ENCODE data around the gene THSD7A.
A peak's percentile ranks its signal among the peaks of the same experiment; 100 is the strongest.

The THSD7A gene

DNA sequence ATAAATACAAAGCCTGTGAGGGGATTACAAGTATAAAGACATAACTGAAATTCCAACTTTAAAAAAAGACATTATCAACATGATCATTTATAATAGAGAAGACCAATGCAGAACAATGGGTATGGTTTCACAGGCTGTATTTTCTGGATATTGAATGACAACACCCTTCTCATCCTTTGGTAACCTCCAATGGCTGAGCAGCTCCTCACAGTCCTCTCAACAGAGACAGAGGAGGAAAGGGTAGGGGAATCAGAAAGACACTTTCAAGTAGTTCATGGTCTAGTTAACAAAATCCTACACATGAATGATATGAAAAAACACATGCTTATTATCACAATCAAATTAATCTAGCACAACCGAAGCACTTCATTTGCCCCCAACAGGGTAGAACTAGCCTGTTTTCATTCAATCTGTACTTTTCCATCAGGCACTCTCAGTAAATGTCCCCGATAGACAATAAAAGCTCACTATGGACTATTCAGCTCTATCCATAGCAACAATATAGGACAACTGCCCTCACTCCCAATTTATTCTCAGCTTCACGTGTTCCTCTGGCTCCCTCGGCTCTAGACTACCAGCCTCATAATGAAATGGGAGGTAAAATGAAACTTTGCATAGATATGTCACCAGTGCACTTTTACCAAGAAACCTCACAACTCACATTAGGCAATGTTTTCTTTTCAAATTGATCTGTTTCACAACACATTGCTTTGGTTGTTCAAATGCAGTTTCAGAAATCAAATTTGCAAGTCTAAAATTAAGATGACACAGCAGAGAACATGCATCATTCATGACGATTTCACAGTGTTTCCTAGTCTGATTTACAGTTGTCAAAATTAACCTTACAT is 211.4 kb downstream of the THSD7A start:
- no peak for DNase-seq

DNA sequence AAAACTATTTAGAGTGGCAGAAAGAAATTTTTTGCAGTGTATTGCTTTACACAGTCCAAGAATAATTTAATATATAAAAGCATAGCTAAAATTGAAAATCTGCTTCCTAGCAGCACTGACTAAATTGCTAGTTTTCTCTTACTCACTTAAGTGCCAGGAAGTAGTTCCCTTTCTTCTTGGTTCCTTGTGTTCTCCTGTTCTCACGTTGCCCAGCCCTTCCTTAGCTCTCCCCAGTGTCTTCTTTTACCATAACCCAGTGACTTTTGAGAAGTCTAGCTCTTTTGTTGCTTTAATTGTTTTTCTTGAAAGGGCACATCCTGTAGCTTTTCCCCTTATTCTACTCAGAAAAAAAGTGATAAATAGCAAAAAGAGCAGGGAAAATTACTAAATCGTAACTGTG is 215.5 kb downstream of the THSD7A start:
- DNase-seq: no peak

DNA sequence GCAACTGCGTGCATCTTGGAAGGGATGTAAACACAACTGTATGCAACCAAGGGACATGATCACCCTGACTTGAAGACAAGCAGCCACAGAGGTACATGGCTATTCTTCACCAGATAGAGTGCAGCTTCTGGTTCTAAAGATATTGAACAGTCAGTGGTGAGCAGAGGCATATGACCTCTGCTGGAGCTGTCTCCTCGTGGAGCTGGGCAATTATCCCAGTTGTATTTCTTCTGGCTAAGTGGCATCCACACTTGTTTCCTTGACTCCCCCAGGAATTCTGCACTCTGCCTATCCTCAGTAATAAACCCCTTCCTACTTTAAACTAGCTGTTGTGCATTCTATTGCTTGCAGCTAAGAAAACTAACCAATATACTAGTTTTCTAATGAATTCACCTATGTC is 216.8 kb downstream of the THSD7A start:
- DNase-seq: no peak

DNA sequence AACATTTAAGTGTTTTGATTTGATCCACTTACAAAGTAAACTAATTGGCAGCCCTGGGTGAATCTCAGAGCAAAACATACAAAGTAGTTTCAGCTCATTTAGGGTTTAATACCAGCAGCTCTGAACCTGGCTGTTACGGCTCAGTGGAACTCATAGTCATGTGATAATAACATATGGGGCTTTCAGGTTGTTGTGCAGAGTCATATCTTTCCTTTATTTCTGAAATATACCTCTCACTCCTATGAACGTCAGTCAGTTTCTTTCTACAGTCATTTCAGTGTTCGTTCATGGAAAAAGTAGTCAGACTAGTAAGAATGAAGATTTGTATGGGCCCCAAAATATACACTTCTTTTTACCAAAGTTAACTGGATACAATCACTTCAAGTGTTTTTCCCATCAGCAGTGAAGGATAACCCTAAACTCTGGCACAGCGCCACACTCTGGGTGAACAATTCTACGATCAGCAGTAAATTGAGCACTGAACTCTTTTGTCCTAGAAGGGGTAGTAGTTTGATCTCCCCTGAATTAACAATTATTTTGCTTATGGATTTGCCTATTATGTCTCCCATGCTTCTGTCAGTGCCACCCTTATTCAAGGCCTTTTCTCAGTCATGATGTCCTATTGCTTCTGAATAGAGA is 218.6 kb downstream of the THSD7A start:
- DNase-seq: peak; percentile 2

DNA sequence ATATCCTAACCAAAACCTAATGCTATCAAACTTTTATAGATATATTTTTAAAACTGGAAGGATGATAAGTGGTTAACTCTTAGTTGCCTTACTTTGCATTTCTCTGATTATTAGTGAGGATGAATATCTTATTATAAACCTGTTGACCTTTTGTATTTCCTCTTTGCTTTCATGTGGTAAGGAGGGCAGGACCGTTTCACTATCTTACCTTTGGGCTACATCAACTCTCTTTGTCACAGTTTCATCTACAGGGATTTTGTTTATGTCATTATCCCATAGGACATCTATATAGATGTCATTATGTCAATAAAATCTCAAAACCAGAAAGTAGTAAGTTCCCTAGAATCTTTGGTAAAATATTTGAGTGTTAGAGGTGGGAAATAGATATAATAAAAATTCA is 219.3 kb downstream of the THSD7A start:
- no peak for DNase-seq

DNA sequence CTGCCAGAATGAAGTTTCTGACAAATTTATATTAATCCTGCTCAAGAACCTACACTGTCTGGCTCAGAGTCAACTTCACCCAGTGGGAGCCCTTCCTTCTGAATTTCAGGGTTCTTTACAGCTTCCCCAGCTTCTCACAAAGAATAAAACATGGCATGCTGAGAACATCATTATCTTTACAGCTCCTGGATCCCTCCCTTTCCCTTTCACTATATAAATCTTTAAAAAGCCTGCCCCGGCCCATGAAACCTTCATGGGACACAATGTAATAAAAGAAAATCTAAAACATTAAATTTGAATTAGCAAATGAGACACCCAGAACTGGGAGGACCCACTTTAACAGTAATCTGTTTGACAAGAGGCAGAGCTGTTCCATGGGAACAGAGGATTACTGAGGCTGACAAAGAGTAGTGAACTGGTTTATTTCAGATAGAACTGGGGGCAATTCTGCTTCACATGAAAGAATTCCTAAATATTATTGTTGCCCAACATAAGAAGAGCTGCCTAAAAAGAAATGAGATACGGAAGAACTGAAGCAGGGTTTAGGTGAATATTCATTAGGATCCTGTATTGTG is 222.8 kb downstream of the THSD7A start:
- no peak for DNase-seq

DNA sequence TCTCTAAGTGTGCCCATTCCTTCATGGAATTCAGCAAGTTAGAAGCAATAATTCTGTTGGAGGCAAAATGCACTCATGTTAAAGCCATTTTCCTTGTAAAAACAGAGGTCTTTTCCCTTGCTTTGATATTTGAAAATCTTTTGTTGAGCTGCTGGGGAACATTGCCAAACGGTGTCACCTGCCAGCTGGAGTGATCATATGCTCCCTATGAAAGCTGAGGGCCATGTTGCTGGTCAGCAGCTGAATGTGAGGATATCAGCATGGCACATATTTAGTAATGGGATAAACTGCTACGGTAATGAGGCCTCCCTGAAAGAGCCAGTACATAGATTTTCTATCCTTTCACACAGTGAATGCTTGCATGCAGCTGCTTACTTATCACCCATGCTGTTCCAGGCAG is 224.3 kb downstream of the THSD7A start:
- peak; percentile 82 for DNase-seq

DNA sequence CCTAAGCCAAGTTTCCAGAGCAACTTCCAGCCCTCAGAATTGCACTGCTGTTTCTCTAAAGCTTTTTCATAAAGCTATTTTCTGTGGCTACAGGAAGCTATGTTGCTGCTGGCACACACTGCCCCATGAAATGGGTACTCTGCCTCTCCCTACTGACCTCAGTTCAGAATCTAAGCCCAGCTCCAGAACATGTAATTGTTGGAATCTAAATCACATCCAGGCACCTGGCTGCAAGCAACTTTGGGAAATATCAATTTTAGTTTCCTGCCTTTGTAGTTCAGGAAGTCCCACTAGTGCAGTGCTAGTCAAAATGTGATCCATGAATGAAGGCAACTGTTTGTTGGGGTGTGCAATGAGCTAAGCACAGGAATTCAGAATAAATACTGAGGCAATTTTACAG is 226.2 kb downstream of the THSD7A start:
- no peak for DNase-seq

DNA sequence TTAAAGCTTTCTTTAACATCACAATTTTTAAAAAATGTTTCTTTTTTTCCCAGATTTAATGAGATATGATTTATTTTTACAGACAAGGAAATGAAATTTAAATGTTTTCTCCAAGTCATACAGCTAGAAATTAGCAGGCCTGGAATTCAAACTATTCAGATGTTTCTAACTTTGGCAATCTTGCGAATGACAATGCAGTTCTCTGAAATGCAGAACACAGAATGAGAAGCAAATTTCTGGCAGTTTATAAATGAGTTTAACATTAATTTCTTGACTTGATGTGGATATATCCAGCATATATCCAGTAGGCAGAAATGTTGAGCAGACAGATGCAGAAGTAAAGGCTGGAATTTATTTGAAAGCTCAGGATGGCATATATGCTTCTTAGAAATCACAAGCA is 227.5 kb downstream of the THSD7A start:
- no peak for DNase-seq

DNA sequence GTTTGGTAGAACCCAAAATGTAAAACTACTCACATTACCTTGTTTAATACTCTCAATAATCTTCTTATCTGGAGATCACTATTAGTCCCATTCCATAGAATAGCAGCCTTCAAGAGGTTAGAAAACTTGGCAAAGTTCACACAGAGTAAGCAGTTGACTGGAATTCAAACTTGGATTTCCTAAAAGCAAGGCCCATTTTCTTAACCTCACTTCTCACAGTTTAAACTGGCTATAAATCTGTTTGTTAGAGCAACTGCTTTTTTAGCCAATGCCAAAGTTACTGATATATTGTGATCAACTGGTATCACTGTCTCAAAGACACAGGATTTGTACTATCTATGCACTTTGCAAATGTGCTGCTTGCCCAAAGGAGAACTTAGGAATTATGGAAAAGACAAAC is 230.2 kb downstream of the THSD7A start:
- no peak for DNase-seq

DNA sequence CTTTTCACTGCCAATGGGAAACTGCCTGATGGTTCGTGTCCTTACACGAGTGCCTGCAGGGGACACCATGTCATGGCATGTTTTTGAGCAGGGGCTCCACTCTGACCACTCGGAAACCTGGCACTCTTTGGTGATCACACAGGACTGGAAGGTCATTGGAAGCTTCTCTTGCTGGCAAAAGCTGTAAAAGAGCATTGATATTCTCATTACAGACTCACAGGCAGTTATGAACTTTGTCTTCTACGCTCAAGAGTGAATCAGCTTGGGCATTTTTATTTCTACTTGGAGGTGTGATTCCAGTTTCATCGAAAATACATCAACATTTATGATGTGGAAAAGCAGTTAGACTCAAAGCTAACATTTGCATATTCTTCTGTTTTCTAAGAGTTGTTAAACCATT is 238.7 kb downstream of the THSD7A start:
- no peak for DNase-seq

DNA sequence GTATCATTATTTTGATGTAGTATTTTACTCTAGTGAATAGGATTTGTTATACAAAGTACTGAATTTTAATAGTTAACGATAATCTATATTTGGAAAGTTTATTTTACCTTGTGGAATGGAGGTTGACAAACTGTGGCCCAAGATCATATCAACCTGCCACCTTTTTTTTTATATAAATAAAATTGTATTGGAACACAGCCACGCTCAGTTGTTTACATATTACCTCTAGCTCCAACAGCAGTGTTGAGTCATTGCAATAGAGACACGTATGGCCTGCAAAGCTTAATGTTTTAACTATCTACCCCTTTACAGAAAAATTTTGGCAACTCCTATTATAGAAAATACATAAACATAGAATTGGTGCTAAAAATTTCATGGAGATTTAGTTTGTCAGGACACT is 239.3 kb downstream of the THSD7A start:
- DNase-seq: no peak

DNA sequence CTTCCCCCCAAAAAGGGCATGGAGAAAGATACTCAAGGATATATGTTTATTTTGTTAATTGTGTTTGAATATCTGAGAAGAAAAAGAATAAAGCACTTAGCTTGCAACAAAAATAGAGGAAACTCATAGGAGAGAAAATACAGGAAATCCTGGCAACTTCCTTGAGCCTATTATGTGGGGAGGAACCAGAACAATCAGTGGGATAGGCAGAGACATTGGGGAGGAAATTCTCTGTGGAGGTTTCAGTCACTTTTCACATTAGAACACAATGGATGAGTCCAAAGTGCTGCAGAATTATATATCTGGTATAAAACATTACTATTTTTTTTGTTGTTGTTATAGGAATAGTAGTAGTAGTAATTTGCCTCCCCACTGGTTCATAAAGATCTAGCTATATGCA is 240.1 kb downstream of the THSD7A start:
- DNase-seq: no peak

DNA sequence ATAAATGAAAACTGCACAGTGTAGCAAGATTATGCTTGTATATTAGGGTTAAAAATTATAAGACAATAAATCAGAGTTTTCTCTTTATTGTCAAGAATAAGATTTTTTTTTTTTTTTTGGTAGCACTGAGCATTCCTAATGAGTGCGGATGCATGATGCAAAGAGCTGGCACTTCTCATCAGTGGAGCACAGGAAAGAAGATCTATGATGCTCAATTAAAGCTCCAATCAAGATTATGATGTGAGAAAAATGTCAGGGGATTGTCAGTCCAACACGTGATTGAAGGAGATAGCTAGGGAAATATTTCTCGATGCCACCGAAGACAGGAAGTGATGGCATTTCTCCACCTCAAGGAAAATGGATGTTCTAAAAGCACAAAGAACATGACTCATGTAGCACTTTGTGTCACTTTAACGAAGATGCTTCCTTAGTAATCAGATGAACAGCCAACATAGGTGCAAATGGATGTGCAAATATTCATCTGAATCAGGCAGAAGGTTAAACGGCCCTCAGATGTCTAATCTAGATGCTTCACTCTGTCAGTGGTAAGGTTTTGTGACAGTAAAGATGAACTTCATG is 240.9 kb downstream of the THSD7A start:
- DNase-seq: no peak

DNA sequence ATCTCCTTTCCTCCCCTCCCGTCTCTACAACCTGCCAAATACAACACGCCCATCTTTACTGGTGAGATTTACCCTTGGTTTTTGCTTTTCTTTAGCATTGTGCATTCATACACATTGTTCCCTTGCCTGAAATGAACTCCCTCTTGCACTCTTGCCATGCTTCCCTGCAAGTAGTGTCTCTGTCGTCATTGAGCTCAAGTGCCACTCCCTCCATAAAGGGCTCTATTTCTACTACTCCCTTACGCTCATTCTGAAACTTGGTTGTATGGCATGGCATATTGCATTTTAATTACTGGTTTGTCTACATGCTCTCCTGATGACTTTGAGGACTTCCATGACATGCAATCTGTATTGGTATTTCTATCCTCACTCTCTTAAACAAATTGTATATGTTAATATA is 242.7 kb downstream of the THSD7A start:
- no peak for DNase-seq

DNA sequence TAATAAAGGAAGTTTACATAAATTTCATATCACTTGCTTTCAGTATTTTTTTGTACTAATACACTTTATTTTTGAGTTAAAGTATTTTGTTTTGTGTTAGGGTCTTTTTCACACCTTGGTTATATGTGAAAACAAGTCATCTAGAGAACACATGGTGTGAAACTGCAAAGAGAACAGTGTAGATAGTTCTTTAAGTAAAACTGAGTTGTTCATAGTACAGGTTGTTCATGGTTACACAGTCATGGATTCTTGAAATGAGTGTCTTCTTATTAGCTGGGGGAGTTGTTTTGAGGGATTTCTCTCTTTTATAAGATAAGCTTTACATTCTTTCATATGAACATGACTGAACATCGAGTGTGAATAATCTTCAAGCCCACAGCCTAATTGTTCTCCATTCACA is 244.2 kb downstream of the THSD7A start:
- DNase-seq: no peak

DNA sequence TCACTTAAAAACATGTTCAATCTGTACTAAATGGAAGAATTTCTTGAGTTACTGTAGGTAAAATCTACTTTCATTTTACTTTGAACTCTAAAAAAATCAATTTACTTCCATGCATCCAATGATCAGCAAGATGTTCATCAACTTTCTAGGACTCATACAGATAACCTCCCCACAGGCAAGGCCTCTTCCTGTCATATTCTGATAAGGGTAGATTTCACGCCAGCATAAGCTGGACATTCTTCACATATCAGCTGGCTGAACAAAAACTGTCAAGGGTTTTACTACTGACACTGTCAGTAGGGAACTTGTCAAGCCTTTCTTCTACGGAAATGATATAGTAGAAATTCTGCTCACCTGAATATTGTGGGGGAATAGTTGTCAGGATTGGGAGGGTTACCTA is 244.9 kb downstream of the THSD7A start:
- no peak for DNase-seq

DNA sequence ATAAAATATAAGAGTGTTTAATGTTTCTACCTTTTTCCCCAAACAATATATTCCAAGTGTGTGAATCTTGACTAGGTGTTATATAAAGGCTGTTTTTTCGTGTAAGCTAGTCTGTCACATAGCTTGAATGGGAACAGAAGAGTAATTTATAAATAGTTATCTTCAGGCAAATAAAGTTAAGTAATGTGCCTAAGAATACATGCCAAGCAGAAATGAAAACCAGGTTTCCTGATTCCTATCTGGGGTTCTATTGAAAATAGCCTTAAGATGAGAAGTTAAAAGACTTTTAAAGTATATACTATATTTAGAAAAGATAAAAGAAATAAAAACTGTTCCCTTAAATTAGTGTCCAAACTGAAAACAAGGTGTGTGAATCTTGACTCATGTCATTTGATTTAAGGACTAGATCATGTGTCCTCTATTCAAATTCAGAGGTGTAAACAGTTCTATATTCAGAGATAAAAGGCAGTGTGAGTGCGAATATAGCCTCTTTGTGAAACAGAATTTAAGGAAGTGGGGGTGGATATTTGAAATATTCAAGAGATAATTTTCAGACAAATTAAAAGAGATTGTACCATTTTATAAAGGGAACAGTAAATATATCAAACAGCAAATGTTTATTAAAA is 247.5 kb downstream of the THSD7A start:
- DNase-seq: no peak

DNA sequence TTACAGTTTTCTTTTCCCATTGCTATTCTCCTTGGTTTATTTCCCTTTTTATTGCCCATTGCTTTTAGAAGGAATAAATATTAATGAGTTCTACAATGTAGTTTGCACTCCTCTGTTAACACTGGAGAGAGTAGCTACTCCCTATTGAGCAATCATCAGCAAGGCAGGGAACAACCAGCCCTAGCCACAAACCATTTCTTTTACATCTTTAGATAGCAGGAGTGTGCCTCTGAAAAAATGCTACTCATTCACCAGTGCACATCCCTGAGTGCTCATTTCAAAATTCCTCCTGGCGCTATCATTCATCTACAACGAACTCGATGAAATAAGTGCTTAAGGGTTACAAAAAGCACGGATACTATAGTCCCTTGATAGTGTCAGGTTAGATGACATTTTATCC is 252.9 kb downstream of the THSD7A start:
- no peak for DNase-seq

DNA sequence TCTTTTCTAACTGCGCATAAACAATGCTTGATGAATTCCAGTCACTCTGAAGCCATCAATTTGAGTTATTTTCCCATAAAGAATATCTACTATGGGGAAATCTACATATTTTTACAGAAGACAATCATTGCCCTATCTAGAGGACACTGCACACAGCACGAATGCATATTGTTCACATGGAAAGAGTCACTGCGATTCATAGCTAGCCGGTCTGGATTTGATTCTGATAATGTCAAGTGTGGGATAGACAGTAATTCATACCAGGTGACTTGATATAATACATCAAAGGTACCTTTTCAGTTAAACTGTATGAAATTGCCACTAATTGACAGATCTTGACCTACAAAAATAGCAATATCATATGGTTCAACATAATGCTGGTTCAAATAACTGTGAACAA is 255.7 kb downstream of the THSD7A start:
- DNase-seq: no peak

DNA sequence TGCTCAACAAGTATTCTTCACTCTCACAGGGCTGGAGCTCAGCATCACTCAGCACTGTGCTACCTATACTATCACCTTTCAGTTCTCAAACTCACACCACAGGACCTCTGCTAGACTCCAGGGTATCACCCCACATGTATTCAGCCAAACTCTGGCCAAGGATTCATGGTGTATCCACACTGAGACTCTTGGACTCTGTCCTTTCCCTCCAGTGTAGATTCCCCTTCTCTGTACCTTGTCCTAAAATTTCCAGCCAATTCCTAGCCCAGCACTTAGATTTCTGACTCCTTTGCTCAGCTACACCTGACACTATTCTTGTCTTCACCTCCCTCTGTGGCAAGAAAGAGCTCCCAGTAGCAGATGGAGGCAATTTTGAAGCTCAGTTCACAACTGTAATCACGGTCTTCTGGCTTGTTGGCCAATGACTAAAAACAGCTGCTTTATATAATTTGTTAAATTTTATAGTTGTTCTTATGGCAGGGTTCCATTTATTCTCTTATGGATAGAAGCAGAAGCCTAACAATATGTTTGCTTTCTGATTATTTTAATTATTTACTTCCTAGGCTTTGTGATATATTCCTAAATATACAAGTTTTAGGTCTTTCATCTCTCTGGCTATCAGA is 258.8 kb downstream of the THSD7A start:
- no peak for DNase-seq

DNA sequence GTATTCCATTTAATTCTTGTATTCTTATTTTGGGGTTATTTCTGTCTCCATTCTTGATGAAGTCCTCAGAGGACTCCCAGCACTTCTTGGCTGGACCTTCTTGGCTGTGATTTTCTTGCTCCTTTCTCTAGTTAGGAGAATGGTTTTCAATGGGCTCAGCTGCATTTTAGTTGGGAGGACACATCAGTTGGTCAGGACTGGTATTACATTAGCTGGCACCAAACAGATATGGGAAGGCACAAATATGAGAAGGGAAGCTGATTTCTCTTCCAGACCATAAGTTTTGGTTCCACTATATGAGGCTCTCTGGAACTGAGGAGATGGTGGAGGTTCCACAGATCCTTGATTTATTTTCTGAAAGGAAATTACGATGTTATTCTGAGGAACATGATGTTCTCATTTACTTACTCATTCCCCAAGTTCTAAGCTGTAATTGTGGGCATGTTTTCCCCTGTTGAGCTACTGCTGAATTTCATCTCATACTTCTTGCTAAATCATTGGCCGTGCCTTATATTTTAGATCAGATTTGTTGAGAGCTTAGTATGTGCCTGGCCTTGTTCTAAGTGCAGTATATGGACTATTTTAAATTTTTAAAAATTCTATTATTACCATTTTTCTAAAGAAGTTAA is 261.0 kb downstream of the THSD7A start:
- no peak for DNase-seq

DNA sequence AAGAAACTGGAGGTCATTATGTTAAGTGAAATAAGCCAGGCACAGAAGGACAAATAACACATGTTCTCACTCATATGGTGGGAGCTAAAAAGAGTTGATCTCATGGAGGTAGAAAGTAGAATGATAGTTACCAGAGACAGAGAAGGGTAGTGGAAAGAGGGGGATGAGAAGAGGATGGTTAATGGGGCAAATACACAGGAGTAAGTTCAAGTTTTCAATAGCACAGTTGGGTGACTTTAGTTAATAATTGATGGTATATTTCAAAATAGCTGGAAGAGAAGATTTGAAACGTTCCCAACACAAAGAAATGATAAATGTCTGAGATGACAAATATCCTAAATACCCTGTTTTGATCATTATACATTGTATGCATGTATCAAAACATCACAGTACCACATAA is 261.8 kb downstream of the THSD7A start:
- no peak for DNase-seq

Data from NCI-H1105 (cell line).